ENCODE data around the gene GALNTL6. TPM values are rescaled to one million over a fixed set of nuclear protein-coding genes. Genes with fewer than 3 reads are reported as not detected.

GALNTL6 gene
- total and polyA plus RNA-seq, 2 of the 4 experiments (the other 2 are of a cell fraction), result under 0.01 TPM; not detected in 1

DNA sequence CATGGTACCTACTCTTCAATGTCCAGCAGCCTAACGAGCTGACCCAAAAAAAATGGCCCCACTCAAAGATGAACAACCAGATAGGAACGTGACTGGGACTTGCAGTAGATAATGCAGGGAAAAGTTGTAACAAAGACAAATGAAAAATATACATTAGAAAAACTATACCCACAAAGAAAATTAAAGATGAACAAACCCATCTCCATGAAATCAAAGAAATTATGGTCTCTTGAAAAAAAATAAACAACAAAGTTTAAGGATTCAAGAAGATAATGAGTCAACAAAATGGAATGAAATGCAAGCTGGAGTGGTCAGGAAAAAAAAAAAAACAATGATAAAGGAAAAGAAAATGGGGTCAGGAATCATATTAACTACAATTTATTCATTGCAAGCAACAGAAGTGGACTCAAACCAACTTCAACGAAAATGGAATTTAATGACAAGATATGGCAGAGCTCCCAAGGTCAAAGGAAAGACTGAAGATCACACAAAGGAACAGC, 1045.6 kb downstream of the GALNTL6 start:
- WGBS, 2 experiments (ENCODE audit: extremely low coverage in 2 of 2, insufficient read length in 1 of 2), result no CpG with 5 or more reads among the region's 3 CpGs
- in situ Hi-C loops (cut with MboI; ENCODE audit: low sequenced_read_pairs), result no loop called here
- DNase-seq, result peak; percentile 56

More for the DNA sequence above, 1045.6 kb downstream of the GALNTL6 start:
- Histone ChIP-seq H3K9me3 (ENCODE audit: control insufficient read depth, insufficient read depth, low read length) (0 out of 2 replicates have a peak, but pooled peaks cover 1% of the 10 kb centered on the region), H3K23ac (ENCODE audit: low read depth, low read length) (no peak overlapping the region), H4K91ac (ENCODE audit: insufficient read depth, low read depth, low read length) (no peak overlapping the region), H3K36me3 (ENCODE audit: control insufficient read depth, insufficient read depth, low read length) (no peaks in the 10 kb centered on the region), H3K18ac (ENCODE audit: low read depth, low read length) (peak overlapping the region; percentile 88; the same call in 1 of the 2 replicates), H2BK20ac (ENCODE audit: low read depth, low read length) (peak overlapping the region; percentile 77), H4K8ac (ENCODE audit: low read depth in 2 of 2, low read length in 2 of 2) (peak overlapping the region in 1 of 2 experiments; percentile 58; a peak in 1 of 4 replicates), H3K79me1 (ENCODE audit: low read depth in 1 of 2, low read length in 2 of 2) (no peaks in the 10 kb centered on the region), H2AFZ (replicated peaks; ENCODE audit: low read length, poor library complexity) (no peak overlapping the region), H3K9me1 (ENCODE audit: insufficient read depth, low read length) (no peaks in the 10 kb centered on the region), H2BK15ac (ENCODE audit: low read depth, low read length) (no peak overlapping the region), H2AK5ac (ENCODE audit: low read depth, low read length) (no peak overlapping the region), H2BK120ac (ENCODE audit: low read depth, low read length) (peak overlapping the region; percentile 26), H3K9ac (ENCODE audit: low read depth, low read length) (no peak overlapping the region), H2BK5ac (ENCODE audit: low read depth, low read length, poor library complexity, severe bottlenecking) (peak overlapping the region; percentile 48), H3K4ac (ENCODE audit: low read depth, low read length) (no peak overlapping the region; the same call in 1 of the 2 replicates), H3K4me1 (ENCODE audit: control insufficient read depth, insufficient read depth, low read length) (peaks cover 6% of the 10 kb centered on the region; the same call in 1 of the 2 replicates), H3K4me2 (ENCODE audit: low read depth, low read length) (no peak overlapping the region), H2AK9ac (replicated peaks; ENCODE audit: low read depth, low read length, poor library complexity) (no peak overlapping the region), H4K20me1 (ENCODE audit: insufficient read depth, low read length) (no peaks in the 10 kb centered on the region), H3K27ac (ENCODE audit: insufficient read depth, low read length) (no peak overlapping the region), H3K56ac (ENCODE audit: extremely low read depth, insufficient read depth, low read length) (no peak overlapping the region), H3K4me3 (ENCODE audit: insufficient read depth, low read depth, low read length) (no peak overlapping the region), H3K27me3 (ENCODE audit: control insufficient read depth, insufficient read depth, low read length) (no peaks in the 10 kb centered on the region), H4K5ac (ENCODE audit: low read depth, low read length) (no peak overlapping the region), H3K14ac (replicated peaks; ENCODE audit: low read depth, low read length) (peak overlapping the region; percentile 52; the same call in 1 of the 2 replicates)
- POLR2A ChIA-PET (ENCODE audit: unreplicated experiment), result no interaction called here
- BruUV-seq (replicated peaks), result no TSS peak
- TF ChIP-seq MXI1 (IDR thresholded peaks at IDR 0.05; ENCODE audit: borderline replicate concordance, low read depth, low read length) (no peak), MAFK (IDR thresholded peaks at IDR 0.05; ENCODE audit: low read depth, low read length) (no peak), MAZ (IDR thresholded peaks at IDR 0.05; ENCODE audit: borderline replicate concordance, low read depth, low read length) (no peak), BHLHE40 (IDR thresholded peaks at IDR 0.05; ENCODE audit: low read depth, low read length) (no peak), FOS (IDR thresholded peaks at IDR 0.05; ENCODE audit: low read depth, low read length) (no peak), SMC3 (IDR thresholded peaks at IDR 0.05; ENCODE audit: low read depth, low read length) (no peak)
- TF ChIP-seq, protein P1, sequence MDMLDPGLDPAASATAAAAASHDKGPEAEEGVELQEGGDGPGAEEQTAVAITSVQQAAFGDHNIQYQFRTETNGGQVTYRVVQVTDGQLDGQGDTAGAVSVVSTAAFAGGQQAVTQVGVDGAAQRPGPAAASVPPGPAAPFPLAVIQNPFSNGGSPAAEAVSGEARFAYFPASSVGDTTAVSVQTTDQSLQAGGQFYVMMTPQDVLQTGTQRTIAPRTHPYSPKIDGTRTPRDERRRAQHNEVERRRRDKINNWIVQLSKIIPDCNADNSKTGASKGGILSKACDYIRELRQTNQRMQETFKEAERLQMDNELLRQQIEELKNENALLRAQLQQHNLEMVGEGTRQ (IDR thresholded peaks at IDR 0.05; ENCODE audit: low read depth, low read length), result no peak
- TF ChIP-seq, protein P2, sequence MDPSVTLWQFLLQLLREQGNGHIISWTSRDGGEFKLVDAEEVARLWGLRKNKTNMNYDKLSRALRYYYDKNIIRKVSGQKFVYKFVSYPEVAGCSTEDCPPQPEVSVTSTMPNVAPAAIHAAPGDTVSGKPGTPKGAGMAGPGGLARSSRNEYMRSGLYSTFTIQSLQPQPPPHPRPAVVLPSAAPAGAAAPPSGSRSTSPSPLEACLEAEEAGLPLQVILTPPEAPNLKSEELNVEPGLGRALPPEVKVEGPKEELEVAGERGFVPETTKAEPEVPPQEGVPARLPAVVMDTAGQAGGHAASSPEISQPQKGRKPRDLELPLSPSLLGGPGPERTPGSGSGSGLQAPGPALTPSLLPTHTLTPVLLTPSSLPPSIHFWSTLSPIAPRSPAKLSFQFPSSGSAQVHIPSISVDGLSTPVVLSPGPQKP (IDR thresholded peaks at IDR 0.05; ENCODE audit: borderline replicate concordance, low read depth, low read length), result no peak
- CTCF ChIA-PET, result no interaction called here
- dilution Hi-C loops (cut with HindIII; ENCODE audit: low sequenced_read_pairs, unreplicated experiment), result no loop called here
- peak; percentile 32; the same call in 1 of the 2 replicates for ATAC-seq (ENCODE audit: low read depth)
- intact Hi-C loops (cut with micrococcal nuclease), result no loop called here
